HEK293T (cell line): Measurements from ENCODE around the gene CYFIP1.

Experiments
- BHLHE40 ChIP-seq: fragments of 450-650 bp; IDR thresholded peaks from 2 replicates; pipeline ENCODE4 v1.6.1; 2016; ENCODE audit warnings: mild to moderate bottlenecking, moderate library complexity, borderline replicate concordance
- CTBP1 ChIP-seq: fragments of 450-650 bp; IDR thresholded peaks from 2 replicates; pipeline ENCODE4 v1.6.1; 2016; ENCODE audit warnings: borderline replicate concordance
- FOXA1 ChIP-seq: fragments of 450-650 bp; IDR thresholded peaks from 2 replicates; pipeline ENCODE4 v1.6.1; 2016; ENCODE audit warnings: mild to moderate bottlenecking
- FOXK2 ChIP-seq: fragments of 450-650 bp; IDR thresholded peaks from 2 replicates; pipeline ENCODE4 v1.6.1; 2016; ENCODE audit warnings: mild to moderate bottlenecking
- SP1 ChIP-seq: fragments of 450-650 bp; IDR thresholded peaks from 2 replicates; pipeline ENCODE4 v1.6.1; 2017

GRCh38 chr15:22967084-22967770 is 12.9 kb downstream of the CYFIP1 start:
- TF ChIP-seq BHLHE40 (no peak), CTBP1 (no peak), FOXA1 (no peak), FOXK2 (no peak), SP1 (no peak)
